ENCODE results near the gene CYCS.
A peak's percentile ranks its signal among the peaks of the same experiment; 100 is the strongest.
"Not testable (repeated sequence)": the region's sequence is repeated elsewhere in the genome, so short reads cannot be mapped to it uniquely, and the experiment has no call there.

The CYCS gene

GRCh38 chr7:25117226-25118047 is 7.6 kb downstream of the CYCS start:
- DNase-seq, result peak in 1 of 2 donors; percentile 45

- no peak for DNase-seq
Observed at GRCh38 chr7:25116621-25117020, 8.4 kb downstream of the CYCS start.

GRCh38 chr7:25110514-25110913 is 14.5 kb downstream of the CYCS start:
- not testable (repeated sequence) for DNase-seq

- no peak for DNase-seq
Observed at GRCh38 chr7:25109276-25109675, 15.8 kb downstream of the CYCS start.

- DNase-seq, result no peak
Observed at GRCh38 chr7:25105911-25106310, 19.1 kb downstream of the CYCS start.

- DNase-seq, result no peak
Observed at GRCh38 chr7:25103773-25104172, 21.3 kb downstream of the CYCS start.

GRCh38 chr7:25101817-25102216 is 23.2 kb downstream of the CYCS start:
- no peak for DNase-seq

- peak; percentile 64 to 75 for DNase-seq
Observed at GRCh38 chr7:25098096-25099046, 26.7 kb downstream of the CYCS start.

- DNase-seq, result no peak
Observed at GRCh38 chr7:25095516-25096345, 29.3 kb downstream of the CYCS start.

GRCh38 chr7:25093268-25093826 is 31.7 kb downstream of the CYCS start:
- peak; percentile 67 to 81 for DNase-seq

GRCh38 chr7:25091779-25092178 is 33.3 kb downstream of the CYCS start:
- DNase-seq, result no peak

- no peak for DNase-seq
Observed at GRCh38 chr7:25091176-25091575, 33.9 kb downstream of the CYCS start.

GRCh38 chr7:25090374-25090773 is 34.7 kb downstream of the CYCS start:
- no peak for DNase-seq

GRCh38 chr7:25087855-25088254 is 37.2 kb downstream of the CYCS start:
- DNase-seq, result no peak

GRCh38 chr7:25084821-25085220 is 40.2 kb downstream of the CYCS start:
- no peak for DNase-seq

- DNase-seq, result no peak
Observed at GRCh38 chr7:25083201-25083600, 41.9 kb downstream of the CYCS start.

GRCh38 chr7:25082041-25082440 is 43.0 kb downstream of the CYCS start:
- not testable (repeated sequence) for DNase-seq

GRCh38 chr7:25077096-25077495 is 48.0 kb downstream of the CYCS start:
- DNase-seq, result no peak

- DNase-seq, result no peak
Observed at GRCh38 chr7:25075459-25075858, 49.6 kb downstream of the CYCS start.

GRCh38 chr7:25073451-25073850 is 51.6 kb downstream of the CYCS start:
- no peak for DNase-seq

Measured in CD4-positive, alpha-beta T cell treated with Interferon alpha-2 for 1 hour (primary cell).